Mucosa of gallbladder (tissue), 1 donor: ENCODE results near the gene PKD2. TPM values are rescaled to one million over a fixed set of nuclear protein-coding genes. Genes with fewer than 3 reads are reported as not detected.
A peak's percentile ranks its signal among the peaks of the same experiment; 100 is the strongest.

Experiments used
- DNase-seq: peaks from one replicate; pipeline ENCODE4 v3.0.0-alpha.2; 2020; ENCODE audit warnings: low spot score
- total RNA-seq: library from RNA; stranded (reverse); gene quantifications from one replicate; pipeline ENCODE4 v1.2.1, GENCODE V29; 2021
- donor health status: DM: no; HTN: no; CAD: no.

PKD2 gene
- 38.4 TPM for total RNA-seq

- peak; percentile 85 for DNase-seq
Measured at GRCh38 chr4:88007304-88008121, at the start of gene PKD2. Gene PKD2 (plus strand): TSS chr4:88007635. CDS start chr4:88007734, 99 bp downstream.

GRCh38 chr4:87961993-87962392 lies 45.4 kb upstream of the PKD2 start:
- no peak for DNase-seq

DNA sequence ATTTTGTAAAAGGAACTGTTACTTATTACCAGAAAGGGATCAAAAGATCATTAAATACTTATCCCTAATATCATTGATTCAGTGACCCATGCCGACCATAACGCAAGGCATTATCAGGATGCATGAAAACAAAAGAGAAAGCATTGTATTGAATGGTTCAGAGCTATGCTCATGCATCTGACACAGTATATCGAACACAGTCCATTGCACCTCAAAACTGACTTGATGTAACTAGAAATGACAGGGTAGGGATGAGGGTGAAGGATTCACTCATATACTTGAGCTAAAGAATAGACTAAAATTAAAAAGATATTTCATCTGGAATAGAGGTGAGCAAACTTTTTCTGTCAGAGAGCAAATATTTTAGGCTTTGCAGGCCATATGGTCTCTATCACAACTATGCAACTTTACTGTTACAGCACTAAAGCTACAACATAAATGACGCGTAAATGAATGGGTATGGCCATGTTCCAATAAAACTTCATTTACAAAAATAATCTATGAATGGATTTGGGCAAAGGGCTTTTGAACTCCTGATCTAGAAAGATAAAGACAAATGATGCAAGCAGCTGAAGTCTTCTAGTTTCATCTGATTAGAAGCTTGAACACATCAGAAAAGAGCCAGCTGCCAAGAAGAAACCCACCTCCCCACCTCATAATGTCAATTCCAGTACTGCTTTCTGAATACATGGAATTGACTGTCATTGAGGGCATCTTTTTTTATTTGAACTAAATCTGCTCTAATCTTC lies 44.9 kb upstream of the PKD2 start:
- no peak for DNase-seq

- DNase-seq, result no peak
Measured at GRCh38 chr4:87965501-87965975, 41.9 kb upstream of the PKD2 start.

DNA sequence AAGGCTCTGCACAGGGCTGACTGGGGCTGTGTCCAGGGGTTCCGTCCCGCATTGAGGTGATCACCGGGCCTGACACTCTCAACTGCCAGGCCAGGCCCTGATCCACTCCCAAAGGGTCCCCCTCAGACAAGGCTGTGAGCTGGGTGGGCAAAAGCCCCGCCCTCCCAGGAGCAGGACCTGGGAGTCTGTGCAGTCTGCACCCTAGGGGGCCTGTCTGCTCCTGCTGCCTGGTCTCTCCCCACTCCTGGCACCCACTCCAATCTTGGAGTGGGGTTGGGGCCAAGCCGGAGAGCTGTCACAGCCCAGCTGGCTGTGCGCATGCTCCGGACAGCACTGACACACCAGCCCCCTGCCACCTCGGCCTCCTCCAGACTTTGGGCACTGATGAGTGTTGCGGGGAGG lies 41.3 kb upstream of the PKD2 start:
- no peak for DNase-seq

- no peak for DNase-seq
Measured at GRCh38 chr4:87967193-87967592, 40.2 kb upstream of the PKD2 start.

DNA sequence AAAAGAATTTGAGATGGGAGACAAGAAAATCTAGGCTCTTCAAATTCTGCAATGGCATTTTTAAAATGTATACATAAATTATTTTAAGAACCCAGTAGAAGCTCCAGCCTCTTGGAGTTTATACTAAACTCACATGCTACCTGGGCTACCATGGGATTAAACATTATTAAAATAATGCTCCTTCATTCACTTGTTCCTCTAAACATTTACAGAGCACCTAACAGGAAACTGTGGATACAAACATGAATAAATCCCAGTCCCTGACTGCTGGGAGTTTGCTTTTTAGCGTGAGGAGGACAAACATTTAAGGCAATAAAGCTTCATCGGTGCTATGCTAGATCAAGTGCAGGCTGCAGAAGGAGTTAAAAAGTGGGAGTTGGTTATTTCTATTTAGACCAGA lies 37.3 kb upstream of the PKD2 start:
- no peak for DNase-seq

GRCh38 chr4:87971866-87972265 lies 35.6 kb upstream of the PKD2 start:
- DNase-seq, result no peak

DNA sequence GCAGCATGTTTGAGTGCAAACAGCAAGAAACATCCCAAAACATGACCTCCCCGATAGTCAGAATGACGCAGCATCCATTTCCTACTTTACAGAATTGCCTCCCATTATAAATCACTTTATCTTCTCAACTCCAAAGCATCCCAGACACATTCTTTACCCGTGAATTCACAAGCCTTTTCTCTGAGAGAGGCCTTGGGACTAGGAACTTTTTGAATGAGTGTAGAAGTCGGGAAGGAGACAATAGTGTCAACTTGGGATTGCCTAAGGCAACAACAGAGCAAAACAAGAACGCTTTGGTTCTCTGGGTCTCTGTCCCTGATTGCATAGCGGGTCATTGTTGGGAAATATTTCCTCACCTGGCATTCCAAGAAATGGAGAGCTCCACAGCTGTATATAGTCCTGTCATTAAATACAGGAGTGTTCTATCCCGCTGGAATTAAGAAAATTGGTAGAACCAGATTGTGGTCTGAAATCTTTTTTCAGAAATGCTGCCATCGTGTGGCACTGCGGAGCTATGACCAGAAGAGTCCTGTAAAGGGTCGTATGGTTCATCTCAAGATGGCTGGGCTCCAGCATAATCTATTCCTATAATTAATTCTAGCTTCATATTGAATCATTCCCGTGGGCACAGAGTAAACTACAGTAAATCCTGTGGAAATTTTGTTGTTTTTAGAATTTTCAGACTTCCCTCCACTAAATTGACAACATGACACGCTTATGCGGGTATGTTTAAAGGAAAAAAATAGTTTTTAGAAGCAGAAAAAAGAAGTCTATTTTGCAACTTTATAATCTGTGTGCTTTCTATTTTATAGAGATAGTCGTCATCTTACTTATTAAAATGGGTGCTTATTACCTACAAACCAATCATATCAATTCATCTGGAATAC lies 33.9 kb upstream of the PKD2 start:
- DNase-seq, result peak; percentile 57

GRCh38 chr4:87974856-87975462 lies 32.5 kb upstream of the PKD2 start:
- DNase-seq, result peak; percentile 77

DNA sequence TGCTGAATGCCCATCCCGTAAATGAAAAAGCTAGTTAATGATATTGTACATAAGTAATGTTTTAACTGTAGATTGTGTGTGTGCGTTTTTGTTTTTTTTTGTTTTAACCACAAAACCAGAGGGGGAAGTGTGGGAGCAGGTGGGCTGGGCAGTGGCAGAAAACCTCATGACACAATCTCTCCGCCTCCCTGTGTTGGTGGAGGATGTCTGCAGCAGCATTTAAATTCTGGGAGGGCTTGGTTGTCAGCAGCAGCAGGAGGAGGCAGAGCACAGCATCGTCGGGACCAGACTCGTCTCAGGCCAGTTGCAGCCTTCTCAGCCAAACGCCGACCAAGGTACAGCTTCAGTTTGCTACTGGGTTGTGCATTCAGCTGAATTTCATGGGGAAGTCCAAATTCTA lies 32.0 kb upstream of the PKD2 start, which contains the start of gene SPP1:
SPP1 (plus strand) TSS at position 249 of the 400 bp plus-strand sequence. CDS start 1,182 bp downstream, outside the sequence.
- DNase-seq, result peak; percentile 67

DNA sequence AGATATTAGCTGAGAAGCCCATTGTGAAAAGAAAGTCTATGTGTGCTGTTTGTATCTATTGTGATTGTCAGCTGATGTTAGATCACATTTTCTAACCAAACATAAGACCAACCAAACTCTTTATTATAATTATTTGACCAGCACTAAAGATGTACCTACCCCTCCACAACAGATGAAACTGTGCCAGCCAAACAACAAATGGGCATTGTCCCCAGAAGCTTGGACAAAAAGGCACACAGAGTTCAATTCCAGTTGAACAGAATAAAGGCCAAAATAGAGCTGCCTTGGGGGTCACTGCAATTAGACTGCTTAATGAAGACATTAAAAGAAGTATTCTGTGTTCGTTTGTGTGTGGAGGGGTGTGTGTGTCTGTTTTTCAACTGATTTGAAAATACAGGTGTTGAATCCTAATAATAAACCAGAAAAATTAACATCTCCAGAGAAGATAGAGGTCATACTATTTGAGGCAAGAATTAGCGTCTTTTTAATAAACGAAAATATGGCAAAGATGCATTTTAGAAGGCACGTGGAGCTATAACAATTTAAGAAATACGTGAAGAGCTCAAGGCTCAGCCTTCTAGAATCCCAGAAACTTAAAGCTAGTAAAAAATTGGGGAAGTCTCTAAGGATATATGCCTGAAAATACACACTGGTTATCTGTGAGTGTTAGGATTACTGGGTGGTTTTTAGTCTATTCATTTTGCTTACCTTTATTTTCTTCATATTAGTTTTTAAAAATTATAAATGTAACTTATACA lies 29.7 kb upstream of the PKD2 start:
- DNase-seq, result no peak

- no peak for DNase-seq
Measured at GRCh38 chr4:87978681-87979080, 28.8 kb upstream of the PKD2 start.

DNA sequence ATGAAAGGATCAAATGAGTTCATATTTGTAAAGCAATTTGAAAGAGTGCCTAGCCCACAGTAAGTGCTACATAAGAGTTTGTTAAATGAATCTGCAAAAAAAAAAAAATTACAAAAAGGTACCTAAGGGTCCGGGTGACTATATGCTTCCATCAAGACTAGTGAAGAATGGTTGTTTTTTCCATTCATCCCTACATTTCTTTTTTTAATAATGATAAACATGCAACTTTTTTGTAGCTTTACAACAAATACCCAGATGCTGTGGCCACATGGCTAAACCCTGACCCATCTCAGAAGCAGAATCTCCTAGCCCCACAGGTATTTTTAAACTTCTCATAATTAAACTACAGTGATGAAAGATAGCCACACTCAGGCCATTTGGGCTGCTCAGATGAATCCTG lies 27.6 kb upstream of the PKD2 start:
- no peak for DNase-seq

DNA sequence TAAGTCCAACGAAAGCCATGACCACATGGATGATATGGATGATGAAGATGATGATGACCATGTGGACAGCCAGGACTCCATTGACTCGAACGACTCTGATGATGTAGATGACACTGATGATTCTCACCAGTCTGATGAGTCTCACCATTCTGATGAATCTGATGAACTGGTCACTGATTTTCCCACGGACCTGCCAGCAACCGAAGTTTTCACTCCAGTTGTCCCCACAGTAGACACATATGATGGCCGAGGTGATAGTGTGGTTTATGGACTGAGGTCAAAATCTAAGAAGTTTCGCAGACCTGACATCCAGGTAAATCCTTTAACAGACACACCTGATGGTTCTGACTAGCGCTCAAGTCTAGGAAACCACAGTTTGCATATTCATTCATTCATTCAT lies 25.9 kb upstream of the PKD2 start:
- DNase-seq, result no peak

- DNase-seq, result no peak
Measured at GRCh38 chr4:87982036-87982435, 25.4 kb upstream of the PKD2 start.

DNA sequence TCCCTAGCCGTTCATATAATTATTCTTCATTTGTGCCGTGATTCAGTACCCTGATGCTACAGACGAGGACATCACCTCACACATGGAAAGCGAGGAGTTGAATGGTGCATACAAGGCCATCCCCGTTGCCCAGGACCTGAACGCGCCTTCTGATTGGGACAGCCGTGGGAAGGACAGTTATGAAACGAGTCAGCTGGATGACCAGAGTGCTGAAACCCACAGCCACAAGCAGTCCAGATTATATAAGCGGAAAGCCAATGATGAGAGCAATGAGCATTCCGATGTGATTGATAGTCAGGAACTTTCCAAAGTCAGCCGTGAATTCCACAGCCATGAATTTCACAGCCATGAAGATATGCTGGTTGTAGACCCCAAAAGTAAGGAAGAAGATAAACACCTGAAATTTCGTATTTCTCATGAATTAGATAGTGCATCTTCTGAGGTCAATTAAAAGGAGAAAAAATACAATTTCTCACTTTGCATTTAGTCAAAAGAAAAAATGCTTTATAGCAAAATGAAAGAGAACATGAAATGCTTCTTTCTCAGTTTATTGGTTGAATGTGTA lies 24.9 kb upstream of the PKD2 start:
- no peak for DNase-seq

DNA sequence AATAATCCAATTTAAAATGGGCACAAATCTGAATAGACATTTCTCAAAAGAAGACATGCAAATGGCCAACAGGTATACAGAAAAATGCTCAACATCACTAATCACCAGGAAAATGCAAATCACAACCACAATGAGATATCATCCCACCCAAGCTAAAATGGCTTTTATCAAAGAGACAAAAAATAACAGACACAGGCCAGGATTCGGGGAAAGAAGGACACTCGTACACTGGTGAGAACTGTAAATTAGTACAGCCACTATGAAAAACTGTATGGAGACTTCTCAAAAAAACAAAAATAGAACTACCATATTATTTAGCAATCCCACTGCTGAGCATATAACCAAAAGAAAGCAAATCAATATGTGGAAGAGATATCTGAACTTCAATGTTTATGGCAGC lies 23.4 kb upstream of the PKD2 start:
- no peak for DNase-seq

DNA sequence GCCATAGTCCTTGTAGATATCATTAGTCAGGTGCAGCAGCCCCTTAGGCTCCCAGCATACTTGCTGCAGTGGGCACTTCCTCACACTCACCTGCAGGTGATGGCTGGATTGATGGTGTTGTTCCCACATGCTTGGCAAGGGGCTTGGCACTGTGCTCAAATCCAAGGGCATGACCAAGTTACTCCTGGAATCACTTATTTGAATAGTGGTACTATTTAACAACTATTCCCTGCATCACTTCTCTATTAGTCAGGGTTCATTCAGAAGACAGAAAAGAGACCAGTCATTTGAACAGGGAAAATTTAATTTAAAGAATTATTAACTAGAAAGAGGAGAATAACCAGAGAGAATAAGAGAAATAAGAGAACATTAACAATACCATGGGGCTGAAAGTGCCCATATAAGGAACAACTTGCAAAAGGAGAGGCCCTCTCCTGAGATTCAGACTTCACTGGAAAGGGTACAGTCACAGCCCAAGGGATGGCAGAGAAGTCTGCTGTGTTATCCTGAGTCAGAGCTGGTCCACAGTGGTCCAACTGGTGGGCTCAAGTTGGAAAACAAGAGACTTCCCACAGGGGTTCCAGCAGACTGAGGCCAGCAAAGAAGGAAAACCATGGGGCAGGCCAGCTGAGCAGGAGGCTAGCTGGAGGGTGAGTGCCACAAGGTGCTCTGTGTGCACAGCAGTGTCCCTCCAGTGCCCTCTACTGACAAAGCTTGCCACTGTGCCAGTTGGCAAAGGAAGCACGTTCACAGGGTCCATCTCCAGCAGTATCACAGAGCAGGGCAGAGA lies 22.1 kb upstream of the PKD2 start:
- peak; percentile 80 for DNase-seq

DNA sequence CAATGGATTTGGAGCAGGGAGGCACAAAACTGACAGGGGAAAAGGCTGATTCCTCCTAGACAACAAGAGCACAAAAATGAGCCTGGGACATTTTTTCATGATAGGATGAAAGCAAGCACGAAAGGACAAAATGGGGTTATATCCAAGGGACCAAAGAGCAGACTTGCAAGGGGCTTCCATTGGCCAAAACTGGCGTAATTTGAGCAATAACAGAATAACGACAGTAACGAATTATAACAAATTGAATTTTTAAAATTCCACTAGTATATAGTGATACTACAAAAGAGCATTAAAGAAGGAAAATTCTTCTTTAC lies 21.6 kb upstream of the PKD2 start:
- no peak for DNase-seq
